ENCODE measurements around the gene TBX19.

TBX19 gene

GRCh38 chr1:168281603-168282325, 1.1 kb downstream of the TBX19 start:
- no peak for DNase-seq

GRCh38 chr1:168285521-168285790, 4.8 kb downstream of the TBX19 start:
- no peak for DNase-seq

- DNase-seq: no peak
Observed at GRCh38 chr1:168285971-168286927, 5.6 kb downstream of the TBX19 start.

GRCh38 chr1:168287237-168287664, 6.6 kb downstream of the TBX19 start:
- no peak for DNase-seq

GRCh38 chr1:168288311-168289052, 7.8 kb downstream of the TBX19 start:
- DNase-seq: no peak

GRCh38 chr1:168291222-168291837, 10.7 kb downstream of the TBX19 start:
- no peak for DNase-seq

- DNase-seq: no peak
Observed at GRCh38 chr1:168293356-168293755, 12.7 kb downstream of the TBX19 start.

- DNase-seq: no peak
Observed at GRCh38 chr1:168295411-168296114, 14.9 kb downstream of the TBX19 start.

- DNase-seq: peak in 1 of 2 experiments; percentile 7
Observed at GRCh38 chr1:168297019-168297730, 16.5 kb downstream of the TBX19 start.

- no peak for DNase-seq
Observed at GRCh38 chr1:168298446-168298845, 17.8 kb downstream of the TBX19 start.

- DNase-seq: no peak
Observed at GRCh38 chr1:168300626-168301025, 19.9 kb downstream of the TBX19 start.

- no peak for DNase-seq
Observed at GRCh38 chr1:168301664-168302320, 21.1 kb downstream of the TBX19 start.

GRCh38 chr1:168303716-168304540, 23.3 kb downstream of the TBX19 start:
- DNase-seq: no peak

GRCh38 chr1:168304865-168305264, 24.2 kb downstream of the TBX19 start:
- DNase-seq: peak; percentile 25 to 46

- no peak for DNase-seq
Observed at GRCh38 chr1:168312718-168313604, 32.3 kb downstream of the TBX19 start.

GRCh38 chr1:168316142-168316541, 35.5 kb downstream of the TBX19 start:
- no peak for DNase-seq

GRCh38 chr1:168317309-168317708, 36.6 kb downstream of the TBX19 start:
- DNase-seq: no peak

- DNase-seq: no peak
Observed at GRCh38 chr1:168319691-168320090, 39.0 kb downstream of the TBX19 start.

GRCh38 chr1:168320149-168320548, 39.5 kb downstream of the TBX19 start:
- DNase-seq: no peak

Measured in NCI-H524 (cell line).